CD14-positive monocyte (primary cell): ENCODE measurements around the gene HMGB4. TPM values are rescaled to one million over a fixed set of nuclear protein-coding genes. Genes with fewer than 3 reads are reported as not detected.

Experiments used
- DNase-seq, 3 donors: peaks; one replicate each; pipeline ENCODE4 v3.0.0-alpha.2; 2011 to 2022
- H2AFZ ChIP-seq: 2 replicates; pipeline ENCODE4 v1.6.0; 2012; ENCODE audit warnings: mild to moderate bottlenecking, low read depth, low read length, inconsistent platforms; ENCODE audit not compliant: insufficient read depth, poor library complexity, severe bottlenecking
- H3K27ac ChIP-seq, 2 donors: 1 replicate in 1 of 2; 2 replicates in 1 of 2; pipeline ENCODE4 v1.5.1; 2012 to 2013; ENCODE audit warnings: low read length in 2 of 2, control low read depth in 1 of 2, inconsistent platforms in 1 of 2, low read depth in 1 of 2, mild to moderate bottlenecking in 1 of 2
- H3K27me3 ChIP-seq, 2 donors: one replicate each; pipeline versions ENCODE4 v1.6.0 to v1.6.1; 2011 to 2013; ENCODE audit warnings: low read length in 2 of 2; ENCODE audit not compliant: control insufficient read depth in 2 of 2, insufficient read depth in 2 of 2
- H3K36me3 ChIP-seq, 2 donors: replicated peaks in 1 of 2; 1 replicate in 1 of 2; 2 replicates in 1 of 2; pipeline versions ENCODE4 v1.5.1 to v1.6.1; 2012 to 2013; ENCODE audit warnings: low read length in 2 of 2, control low read depth in 1 of 2, inconsistent platforms in 1 of 2, mild to moderate bottlenecking in 1 of 2; ENCODE audit not compliant: insufficient read depth in 2 of 2, control insufficient read depth in 1 of 2
- H3K4me1 ChIP-seq, 2 donors: 1 replicate in 1 of 2; 2 replicates in 1 of 2; pipeline versions ENCODE4 v1.5.1 to v1.6.1; 2012 to 2013; ENCODE audit warnings: low read length in 2 of 2, control low read depth in 1 of 2, inconsistent platforms in 1 of 2, mild to moderate bottlenecking in 1 of 2, moderate library complexity in 1 of 2; ENCODE audit not compliant: insufficient read depth in 2 of 2, control insufficient read depth in 1 of 2
- H3K4me2 ChIP-seq: replicated peaks from 2 replicates; pipeline ENCODE3; 2012; ENCODE audit warnings: low read length, moderate library complexity, mild to moderate bottlenecking; ENCODE audit not compliant: poor library complexity, severe bottlenecking; ENCODE audit errors: extremely low read depth
- H3K4me3 ChIP-seq, 3 experiments: fragments of 200-600 bp in 1 of 3; sonication (generic) in 1 of 3; replicated peaks in 1 of 3; 1 replicate in 2 of 3; 2 replicates in 1 of 3; pipeline ENCODE4 v1.5.1; 2011 to 2013; ENCODE audit warnings: low read length in 3 of 3, mild to moderate bottlenecking in 3 of 3, control low read depth in 2 of 3, low read depth in 2 of 3, inconsistent platforms in 1 of 3, moderate library complexity in 1 of 3
- H3K79me2 ChIP-seq: 2 replicates; pipeline ENCODE4 v1.6.0; 2012; ENCODE audit warnings: mild to moderate bottlenecking, control low read depth, inconsistent platforms, low read length, moderate library complexity; ENCODE audit not compliant: insufficient read depth
- H3K9ac ChIP-seq: 2 replicates; pipeline ENCODE4 v1.6.0; 2017; ENCODE audit warnings: low read length, mild to moderate bottlenecking; ENCODE audit not compliant: insufficient read depth, poor library complexity, severe bottlenecking
- H3K9me3 ChIP-seq, 2 donors: replicated peaks in 1 of 2; 1 replicate in 1 of 2; 2 replicates in 1 of 2; pipeline versions ENCODE4 v1.5.1 to v1.6.1; 2012 to 2013; ENCODE audit warnings: low read length in 2 of 2, control low read depth in 1 of 2; ENCODE audit not compliant: control insufficient read depth in 1 of 2, insufficient read depth in 1 of 2
- H4K20me1 ChIP-seq: 2 replicates; pipeline ENCODE4 v1.6.0; 2012; ENCODE audit warnings: mild to moderate bottlenecking, low read length, control low read depth, moderate library complexity; ENCODE audit not compliant: insufficient read depth
- H3K27ac Mint-ChIP-seq, 7 donors: one replicate each; pipeline ENCODE4 v1.8.0; 2020; ENCODE audit warnings: mild to moderate bottlenecking in 7 of 7, mixed read lengths in 7 of 7, moderate library complexity in 6 of 7, inconsistent platforms in 2 of 7
- H3K27me3 Mint-ChIP-seq, 3 donors: one replicate each; pipeline ENCODE4 v1.8.0; 2021 to 2022; ENCODE audit warnings: low read depth in 3 of 3, mild to moderate bottlenecking in 3 of 3, mixed read lengths in 3 of 3, moderate library complexity in 3 of 3, inconsistent platforms in 1 of 3
- H3K36me3 Mint-ChIP-seq, 2 donors: one replicate each; pipeline ENCODE4 v1.8.0; 2020; ENCODE audit warnings: mixed read lengths in 2 of 2, inconsistent platforms in 1 of 2, mild to moderate bottlenecking in 1 of 2
- H3K4me1 Mint-ChIP-seq: one replicate; pipeline ENCODE4 v1.8.0; 2020; ENCODE audit warnings: mild to moderate bottlenecking, mixed read lengths
- H3K4me3 Mint-ChIP-seq, 2 donors: one replicate each; pipeline ENCODE4 v1.8.0; 2020; ENCODE audit warnings: mild to moderate bottlenecking in 2 of 2, mixed read lengths in 2 of 2, moderate library complexity in 1 of 2
- H3K9me3 Mint-ChIP-seq, 7 donors: one replicate each; pipeline ENCODE4 v1.8.0; 2020 to 2022; ENCODE audit warnings: mixed read lengths in 7 of 7, mild to moderate bottlenecking in 6 of 7, moderate library complexity in 6 of 7, inconsistent platforms in 2 of 7
- CTCF ChIP-seq: fragments of 200-600 bp; IDR thresholded peaks from one replicate; pipeline ENCODE4 v1.8.0; 2022; ENCODE audit warnings: antibody characterized with exemption, mild to moderate bottlenecking
- WGBS: methylation state at CpG from one replicate; pipeline ENCODE4 v1.1.5; 2013; ENCODE audit warnings: missing lambda C conversion rate; ENCODE audit not compliant: insufficient coverage; 5-methylcytosine and 5-hydroxymethylcytosine counted together
- intact Hi-C, 2 donors: fragments of 100-400 bp; cut with micrococcal nuclease; formaldehyde crosslinking; loops; one replicate each; pipeline versions ENCODE4 v1.15.0 to v1.15.1; 2023
- polyA plus RNA-seq, 3 donors: library from polyadenylated mRNA; depleted of rRNA in 1 of 3; unstranded in 2 of 3; stranded (reverse) in 1 of 3; fragments of 300-500 nt in 2 of 3; fragments of >200 nt in 1 of 3; fragmentation: Illumina TruSeq in 2 of 3; gene quantifications; 1 replicate in 2 of 3; 2 replicates in 1 of 3; pipeline ENCODE4 v1.2.3, GENCODE V29; 2012 to 2021

Gene HMGB4
- polyA plus RNA-seq, 3 donors = not detected

- no CpG with 5 or more reads among the region's 1 CpG for WGBS
- H3K27me3 Mint-ChIP-seq = peaks cover 1 to 9% (median 8%) of the 10 kb centered on the region in 3 donors
These were observed 13.4 kb upstream of the HMGB4 start for GRCh38 chr1:33850481-33850880.

GRCh38 chr1:33852711-33853110 is 11.2 kb upstream of the HMGB4 start:
- Histone ChIP-seq H3K4me3 (no peak overlapping the region), H3K4me2 (no peak overlapping the region), H3K27me3 (no peaks in the 10 kb centered on the region), H4K20me1 (no peaks in the 10 kb centered on the region), H3K4me1 (no peaks in the 10 kb centered on the region), H3K36me3 (no peaks in the 10 kb centered on the region), H3K79me2 (no peaks in the 10 kb centered on the region), H3K27ac (no peak overlapping the region), H3K9ac (no peak overlapping the region), H2AFZ (no peak overlapping the region), H3K9me3 (no peaks in the 10 kb centered on the region)
- no peak overlapping the region for H3K4me3 Mint-ChIP-seq
- H3K36me3 Mint-ChIP-seq = no peaks in the 10 kb centered on the region
- H3K27ac Mint-ChIP-seq = no peak overlapping the region
- H3K4me1 Mint-ChIP-seq = no peaks in the 10 kb centered on the region
- peaks cover 1 to 9% (median 6%) of the 10 kb centered on the region in 3 donors for H3K27me3 Mint-ChIP-seq
- TF ChIP-seq CTCF = no peak
- intact Hi-C loops = no loop called here
- DNase-seq = no peak
- peaks cover 0 to 4% (median 0%) of the 10 kb centered on the region in 7 donors for H3K9me3 Mint-ChIP-seq

More at GRCh38 chr1:33850481-33850880, 13.4 kb upstream of the HMGB4 start:
- DNase-seq = no peak
- no peaks in the 10 kb centered on the region for H4K20me1 ChIP-seq
- intact Hi-C loops = no loop called here
- no peak overlapping the region for H3K4me3 ChIP-seq
- no peak overlapping the region for H3K9ac ChIP-seq
- no peak overlapping the region for H2AFZ ChIP-seq
- Mint-ChIP-seq H3K27ac (no peak overlapping the region), H3K4me3 (no peak overlapping the region), H3K4me1 (no peaks in the 10 kb centered on the region), H3K9me3 (peaks cover 0 to 2% (median 0%) of the 10 kb centered on the region in 7 donors), H3K36me3 (no peaks in the 10 kb centered on the region)
- no peaks in the 10 kb centered on the region for H3K9me3 ChIP-seq
- no peak overlapping the region for H3K4me2 ChIP-seq
- H3K79me2 ChIP-seq = no peaks in the 10 kb centered on the region
- H3K27me3 ChIP-seq = no peaks in the 10 kb centered on the region
- H3K36me3 ChIP-seq = no peaks in the 10 kb centered on the region
- no peak overlapping the region for H3K27ac ChIP-seq
- no peaks in the 10 kb centered on the region for H3K4me1 ChIP-seq
- no peak for TF ChIP-seq CTCF
